Endothelial cell of umbilical vein (primary cell): ENCODE data around the gene TRMT44. TPM values are rescaled to one million over a fixed set of nuclear protein-coding genes. Genes with fewer than 3 reads are reported as not detected.

ENCODE experiments used
- BruUV-seq: library from RNA; stranded (reverse); fragments of 400-500 nt; replicated peaks from 2 replicates; lab custom pipeline; 2021; lab: Mats Ljungman, UMichigan
- CTCF ChIA-PET: fragments of 300-600, 350-600 bp; sonication (Branson Sonifier 250); formaldehyde crosslinking; loops from one replicate; lab custom pipeline; 2021; ENCODE audit warnings: antibody characterized with exemption, inconsistent platforms; lab: Charles Lee
- POLR2A ChIA-PET: fragments of 300-600, 350-600 bp; sonication (Branson Sonifier 250); formaldehyde crosslinking; loops from one replicate; lab custom pipeline; 2021; ENCODE audit warnings: antibody characterized with exemption, inconsistent platforms; lab: Charles Lee
- DNase-seq: peaks from one replicate; pipeline ENCODE4 v3.0.0-alpha.2; 2011; ENCODE audit warnings: low read depth, low spot score
- FAIRE-seq: peaks from 2 replicates; lab custom pipeline; 2011; peaks lifted over from hg19 to GRCh38; lab: Jason Lieb, UNC
- H2AFZ ChIP-seq: 2 replicates; pipeline ENCODE4 v1.6.0; 2012; ENCODE audit warnings: low read depth, low read length, control low read depth, inconsistent platforms
- H3K27ac ChIP-seq: 2 replicates; pipeline ENCODE4 v1.5.1; 2011; ENCODE audit warnings: low read depth, mild to moderate bottlenecking, control low read depth, low read length, moderate library complexity; ENCODE audit not compliant: insufficient read depth
- H3K27me3 ChIP-seq, 2 experiments: 2 replicates each; pipeline versions ENCODE4 v1.6.0 to v1.6.1; 2011; ENCODE audit warnings: low read length in 2 of 2, mixed read lengths in 1 of 2; ENCODE audit not compliant: control insufficient read depth in 2 of 2, insufficient read depth in 2 of 2
- H3K36me3 ChIP-seq, 2 experiments: 2 replicates in 1 of 2; 3 replicates in 1 of 2; pipeline ENCODE4 v1.5.1; 2011; ENCODE audit warnings: low read length in 2 of 2, mild to moderate bottlenecking in 1 of 2, moderate library complexity in 1 of 2; ENCODE audit not compliant: control insufficient read depth in 2 of 2, insufficient read depth in 2 of 2; ENCODE audit errors: extremely low read depth in 1 of 2
- H3K4me1 ChIP-seq: 3 replicates; pipeline ENCODE4 v1.5.1; 2011; ENCODE audit warnings: mild to moderate bottlenecking, low read length; ENCODE audit not compliant: control insufficient read depth, insufficient read depth; ENCODE audit errors: extremely low read depth
- H3K4me2 ChIP-seq: 2 replicates; pipeline ENCODE4 v1.6.1; 2011; ENCODE audit warnings: low read length, control low read depth, mixed read lengths; ENCODE audit not compliant: insufficient read depth
- H3K4me3 ChIP-seq, 3 experiments: fragments of 200-600 bp in 1 of 3; sonication (generic), shearing (Covaris generic) in 1 of 3; replicated peaks in 1 of 3; 2 replicates each; pipeline ENCODE4 v1.5.1; 2011 to 2016; ENCODE audit warnings: control low read depth in 3 of 3, low read length in 3 of 3, mild to moderate bottlenecking in 2 of 3, inconsistent platforms in 1 of 3, low read depth in 1 of 3, moderate library complexity in 1 of 3; ENCODE audit not compliant: insufficient read depth in 1 of 3
- H3K79me2 ChIP-seq: 2 replicates; pipeline ENCODE4 v1.6.0; 2012; ENCODE audit warnings: low read length, inconsistent platforms; ENCODE audit not compliant: control insufficient read depth, insufficient read depth
- H3K9ac ChIP-seq: replicated peaks from 2 replicates; pipeline ENCODE3; 2011; ENCODE audit warnings: low read length, control low read depth; ENCODE audit not compliant: insufficient read depth; ENCODE audit errors: extremely low read depth
- H3K9me1 ChIP-seq: replicated peaks from 3 replicates; pipeline ENCODE4 v1.6.0; 2011; ENCODE audit warnings: mild to moderate bottlenecking, low read length; ENCODE audit not compliant: control insufficient read depth, insufficient read depth; ENCODE audit errors: extremely low read depth
- H3K9me3 ChIP-seq: replicated peaks from 2 replicates; pipeline ENCODE4 v1.5.1; 2012; ENCODE audit warnings: low read length, inconsistent platforms; ENCODE audit not compliant: control insufficient read depth, insufficient read depth
- H4K20me1 ChIP-seq: replicated peaks from 2 replicates; pipeline ENCODE3; 2011; ENCODE audit warnings: mild to moderate bottlenecking, low read length; ENCODE audit not compliant: control insufficient read depth, insufficient read depth; ENCODE audit errors: extremely low read depth
- EZH2 ChIP-seq: IDR thresholded peaks from 2 replicates; pipeline ENCODE4 v1.6.1; 2012; ENCODE audit warnings: borderline replicate concordance, low read depth, mild to moderate bottlenecking, moderate library complexity, low read length, inconsistent platforms; ENCODE audit not compliant: severe bottlenecking
- FOS ChIP-seq: IDR thresholded peaks from 2 replicates; pipeline ENCODE4 v1.6.1; 2011; ENCODE audit warnings: mild to moderate bottlenecking, low read length, moderate library complexity, borderline replicate concordance; ENCODE audit not compliant: insufficient read depth
- GATA2 ChIP-seq: IDR thresholded peaks from 2 replicates; pipeline ENCODE4 v1.7.0; 2011; ENCODE audit warnings: low read depth, mild to moderate bottlenecking, moderate library complexity, mixed read lengths, low read length; ENCODE audit not compliant: insufficient read length, insufficient read depth
- JUN ChIP-seq: IDR thresholded peaks from 2 replicates; pipeline ENCODE4 v1.6.1; 2011; ENCODE audit warnings: borderline replicate concordance, low read depth; ENCODE audit not compliant: insufficient read length, insufficient read depth
- MYC ChIP-seq: IDR thresholded peaks from one replicate; pipeline ENCODE4 v1.6.1; 2011; ENCODE audit warnings: mild to moderate bottlenecking, low read depth, low read length
- POLR2A ChIP-seq: IDR thresholded peaks from 2 replicates; pipeline ENCODE4 v1.6.1; 2012; ENCODE audit warnings: low read depth, mild to moderate bottlenecking, control low read depth, low read length
- POLR2AphosphoS5 ChIP-seq: IDR thresholded peaks from 2 replicates; pipeline ENCODE4 v1.6.1; 2012; ENCODE audit warnings: low read depth, mild to moderate bottlenecking, control low read depth, low read length, moderate library complexity; ENCODE audit not compliant: insufficient read depth
- dilution Hi-C: fragments of 300-500 bp; cut with MboI; formaldehyde crosslinking; loops from one replicate; pipeline ENCODE4 v1.15.0; 2019; ENCODE audit warnings: low sequenced_read_pairs; ENCODE audit not compliant: extremely low pct_ligation_motif_present
- intact Hi-C: fragments of 100-400 bp; cut with micrococcal nuclease; formaldehyde crosslinking; loops from one replicate; pipeline ENCODE4 v1.10.0; 2022
- polyA plus RNA-seq, 4 experiments: library from polyadenylated mRNA; depleted of rRNA in 3 of 4; stranded (reverse) in 3 of 4; unstranded in 1 of 4; fragments of >200 nt; gene quantifications; 2 replicates each; pipeline versions ENCODE4 v1.2.1 to v1.2.3, GENCODE V29; 2011 to 2012; ENCODE audit warnings: missing spikeins in 1 of 4
- total RNA-seq: library from RNA; stranded (reverse); gene quantifications from 2 replicates; pipeline ENCODE4 v1.2.3, GENCODE V29; 2021
- TF ChIP-seq, protein P1 (sequence below), 2 donors: IDR thresholded peaks; 1 replicate in 1 of 2; 2 replicates in 1 of 2; pipeline ENCODE4 v1.5.1; 2011; ENCODE audit warnings: low read length in 2 of 2, mild to moderate bottlenecking in 2 of 2, moderate library complexity in 2 of 2, control low read depth in 1 of 2, inconsistent platforms in 1 of 2, low read depth in 1 of 2; ENCODE audit not compliant: insufficient read depth in 1 of 2; ENCODE audit errors: extremely low read depth in 1 of 2
- TF ChIP-seq, protein P2 (sequence below): IDR thresholded peaks from 2 replicates; pipeline ENCODE4 v1.6.1; 2011; ENCODE audit not compliant: insufficient read depth, insufficient read length

The TRMT44 gene
- total and polyA plus RNA-seq, 2 donors (not counting 3 experiments of a cell fraction or from before 2014, with no cell fraction given), result 10.4 to 17.3 TPM

DNA sequence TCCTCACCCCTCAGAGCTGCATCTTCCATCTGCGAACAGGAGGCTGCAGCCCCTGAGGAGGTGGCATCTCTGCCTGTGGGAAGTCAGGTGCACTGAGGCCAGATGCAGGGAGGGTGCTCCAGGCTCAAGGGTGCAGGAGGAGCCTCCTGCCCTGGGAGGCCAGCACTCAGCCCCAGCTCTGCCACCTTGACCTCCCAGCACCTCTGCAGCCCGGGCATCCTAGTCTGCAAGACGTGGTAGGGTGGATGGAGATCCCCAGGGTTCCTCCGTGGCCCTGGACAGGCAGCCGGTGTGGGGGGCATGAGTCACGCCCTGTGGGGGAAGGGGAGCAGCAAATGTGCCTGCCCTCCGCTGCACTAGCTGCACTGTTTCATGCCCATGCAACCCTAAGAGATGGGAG lies 64.7 kb downstream of the TRMT44 start:
- no TSS peak for BruUV-seq
- intact Hi-C loops (no loop called here), dilution Hi-C loops (no loop called here)
- H3K4me1 ChIP-seq, result no peaks in the 10 kb centered on the region
- H3K79me2 ChIP-seq, result no peaks in the 10 kb centered on the region
- no peak overlapping the region for H3K4me3 ChIP-seq
- no peak for TF ChIP-seq FOS
- TF ChIP-seq, protein P1, sequence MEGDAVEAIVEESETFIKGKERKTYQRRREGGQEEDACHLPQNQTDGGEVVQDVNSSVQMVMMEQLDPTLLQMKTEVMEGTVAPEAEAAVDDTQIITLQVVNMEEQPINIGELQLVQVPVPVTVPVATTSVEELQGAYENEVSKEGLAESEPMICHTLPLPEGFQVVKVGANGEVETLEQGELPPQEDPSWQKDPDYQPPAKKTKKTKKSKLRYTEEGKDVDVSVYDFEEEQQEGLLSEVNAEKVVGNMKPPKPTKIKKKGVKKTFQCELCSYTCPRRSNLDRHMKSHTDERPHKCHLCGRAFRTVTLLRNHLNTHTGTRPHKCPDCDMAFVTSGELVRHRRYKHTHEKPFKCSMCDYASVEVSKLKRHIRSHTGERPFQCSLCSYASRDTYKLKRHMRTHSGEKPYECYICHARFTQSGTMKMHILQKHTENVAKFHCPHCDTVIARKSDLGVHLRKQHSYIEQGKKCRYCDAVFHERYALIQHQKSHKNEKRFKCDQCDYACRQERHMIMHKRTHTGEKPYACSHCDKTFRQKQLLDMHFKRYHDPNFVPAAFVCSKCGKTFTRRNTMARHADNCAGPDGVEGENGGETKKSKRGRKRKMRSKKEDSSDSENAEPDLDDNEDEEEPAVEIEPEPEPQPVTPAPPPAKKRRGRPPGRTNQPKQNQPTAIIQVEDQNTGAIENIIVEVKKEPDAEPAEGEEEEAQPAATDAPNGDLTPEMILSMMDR (IDR thresholded peaks at IDR 0.05; ENCODE audit: extremely low read depth in 1 of 2, insufficient read depth in 1 of 2, low read depth in 1 of 2, low read length in 2 of 2), result no peak
- no peak for TF ChIP-seq POLR2AphosphoS5
- no peak for TF ChIP-seq JUN
- no peak for TF ChIP-seq MYC
- no peak for TF ChIP-seq GATA2
- no peak for TF ChIP-seq POLR2A
- TF ChIP-seq, protein P2, sequence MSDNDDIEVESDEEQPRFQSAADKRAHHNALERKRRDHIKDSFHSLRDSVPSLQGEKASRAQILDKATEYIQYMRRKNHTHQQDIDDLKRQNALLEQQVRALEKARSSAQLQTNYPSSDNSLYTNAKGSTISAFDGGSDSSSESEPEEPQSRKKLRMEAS, result no peak
- no peak for TF ChIP-seq EZH2
- H4K20me1 ChIP-seq, result no peaks in the 10 kb centered on the region
- no peak overlapping the region for H3K4me2 ChIP-seq
- H3K9ac ChIP-seq, result no peak overlapping the region
- POLR2A ChIA-PET, result no interaction called here
- no peak for DNase-seq
- H3K36me3 ChIP-seq, result no peaks in the 10 kb centered on the region
- no peak overlapping the region for H2AFZ ChIP-seq
- no peaks in the 10 kb centered on the region for H3K9me1 ChIP-seq
- H3K9me3 ChIP-seq, result no peaks in the 10 kb centered on the region
- CTCF ChIA-PET, result interaction anchor here (1.6 kb wide), 1 partner anchor 102 kb away, joined by 4 read pairs; no protein-coding TSS in a partner anchor
- H3K27ac ChIP-seq, result no peak overlapping the region
- no peak for FAIRE-seq
- H3K27me3 ChIP-seq, result no peaks in the 10 kb centered on the region
